Measurements from ENCODE around the gene ZDHHC14.
"Not testable (repeated sequence)": the region's sequence is repeated elsewhere in the genome, so short reads cannot be mapped to it uniquely, and the experiment has no call there.

ZDHHC14 gene

DNA sequence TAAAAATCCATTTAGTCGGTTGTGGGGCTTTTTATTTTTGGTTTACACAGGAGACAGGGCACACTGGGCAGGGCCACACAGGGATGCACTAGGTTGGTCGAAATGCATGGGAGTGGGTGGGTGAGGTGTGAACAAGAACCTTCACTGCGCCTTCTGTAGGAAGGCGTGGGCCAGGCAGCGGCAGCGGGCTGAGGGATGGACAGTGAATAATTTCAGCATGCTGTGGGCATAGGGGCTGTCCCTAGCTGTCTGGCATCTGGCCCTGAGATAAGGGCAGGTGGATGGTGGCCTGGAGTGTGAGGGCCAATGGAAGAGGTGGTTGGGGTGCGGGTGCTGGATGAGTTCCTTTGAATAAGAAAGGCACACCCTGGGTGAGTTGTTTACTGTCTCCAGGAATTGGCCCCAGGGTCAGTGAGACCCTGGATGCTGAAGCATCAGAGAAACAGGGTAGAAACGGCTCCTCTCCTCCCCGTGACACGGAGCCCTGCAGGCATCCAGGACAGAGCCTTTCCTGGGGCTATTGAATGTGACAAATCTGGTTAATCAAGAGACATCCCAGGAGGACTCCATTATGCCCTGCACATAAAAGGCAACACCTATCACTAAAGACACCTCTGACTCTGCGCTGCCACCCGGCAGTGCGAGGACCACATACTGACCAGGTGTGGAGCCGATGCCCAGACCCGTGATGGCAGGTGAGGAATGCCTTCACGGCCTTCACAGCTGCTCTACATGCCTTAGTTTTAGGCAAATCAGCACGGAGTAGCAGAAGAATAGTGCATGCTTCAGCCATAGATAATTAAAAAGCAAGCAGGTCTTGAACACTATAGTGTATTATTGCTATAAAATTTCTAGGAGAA, 319.0 kb downstream of the ZDHHC14 start:
- DNase-seq: no peak
- Histone ChIP-seq H3K4me3 (ENCODE audit: low read depth, low read length) (no peak overlapping the region), H3K27ac (no peak overlapping the region), H3K9me3 (ENCODE audit: severe bottlenecking) (no peaks in the 10 kb centered on the region), H3K27me3 (ENCODE audit: insufficient read depth, low read depth, severe bottlenecking) (no peaks in the 10 kb centered on the region), H3K36me3 (no peaks in the 10 kb centered on the region)
- TF ChIP-seq, protein P1, sequence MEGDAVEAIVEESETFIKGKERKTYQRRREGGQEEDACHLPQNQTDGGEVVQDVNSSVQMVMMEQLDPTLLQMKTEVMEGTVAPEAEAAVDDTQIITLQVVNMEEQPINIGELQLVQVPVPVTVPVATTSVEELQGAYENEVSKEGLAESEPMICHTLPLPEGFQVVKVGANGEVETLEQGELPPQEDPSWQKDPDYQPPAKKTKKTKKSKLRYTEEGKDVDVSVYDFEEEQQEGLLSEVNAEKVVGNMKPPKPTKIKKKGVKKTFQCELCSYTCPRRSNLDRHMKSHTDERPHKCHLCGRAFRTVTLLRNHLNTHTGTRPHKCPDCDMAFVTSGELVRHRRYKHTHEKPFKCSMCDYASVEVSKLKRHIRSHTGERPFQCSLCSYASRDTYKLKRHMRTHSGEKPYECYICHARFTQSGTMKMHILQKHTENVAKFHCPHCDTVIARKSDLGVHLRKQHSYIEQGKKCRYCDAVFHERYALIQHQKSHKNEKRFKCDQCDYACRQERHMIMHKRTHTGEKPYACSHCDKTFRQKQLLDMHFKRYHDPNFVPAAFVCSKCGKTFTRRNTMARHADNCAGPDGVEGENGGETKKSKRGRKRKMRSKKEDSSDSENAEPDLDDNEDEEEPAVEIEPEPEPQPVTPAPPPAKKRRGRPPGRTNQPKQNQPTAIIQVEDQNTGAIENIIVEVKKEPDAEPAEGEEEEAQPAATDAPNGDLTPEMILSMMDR (IDR thresholded peaks at IDR 0.05; ENCODE audit: low read depth, low read length): no peak

DNA sequence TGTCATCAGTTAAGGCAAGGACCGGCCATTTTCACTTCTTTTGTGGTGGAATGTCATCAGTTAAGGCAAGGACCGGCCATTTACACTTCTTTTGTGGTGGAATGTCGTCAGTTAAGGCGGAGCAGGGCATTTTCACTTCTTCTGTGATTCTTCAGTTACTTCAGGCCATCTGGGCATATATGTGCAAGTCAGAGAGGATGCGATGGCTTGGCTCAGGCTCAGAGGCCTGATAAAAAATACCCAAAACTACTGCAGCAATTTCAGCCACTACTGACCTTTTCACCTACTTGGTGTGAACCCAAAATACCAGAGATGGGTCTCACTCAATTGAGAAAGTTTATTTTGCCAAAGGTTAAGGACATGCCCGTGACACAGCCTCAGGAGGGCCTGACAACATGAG, 325.4 kb downstream of the ZDHHC14 start:
- H3K36me3 ChIP-seq; DNase-seq; H3K4me3 ChIP-seq (ENCODE audit: low read depth, low read length): not testable (repeated sequence)

DNA sequence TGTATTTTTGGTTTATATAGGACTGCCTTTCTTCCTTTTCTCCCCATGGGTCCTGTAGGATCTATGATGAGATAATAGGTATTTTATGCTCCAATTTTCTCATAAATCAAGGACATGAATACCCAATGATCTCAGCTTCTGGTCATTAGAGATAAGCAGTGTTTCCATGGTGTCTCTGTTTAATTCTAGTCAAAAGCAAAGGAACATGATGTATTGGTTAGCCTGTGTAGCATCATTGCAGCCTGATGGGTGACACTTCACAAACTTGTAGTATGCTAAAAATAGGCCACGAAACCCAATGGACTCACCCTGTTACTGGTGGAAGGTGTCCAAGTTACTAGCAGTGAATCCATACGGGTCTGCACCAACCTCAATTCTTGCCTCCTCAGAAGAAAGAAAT, 325.9 kb downstream of the ZDHHC14 start:
- TF ChIP-seq, protein P1 (IDR thresholded peaks at IDR 0.05; ENCODE audit: low read depth, low read length): no peak
- Histone ChIP-seq H3K27ac (no peak overlapping the region), H3K27me3 (ENCODE audit: insufficient read depth, low read depth, severe bottlenecking) (no peaks in the 10 kb centered on the region), H3K4me3 (ENCODE audit: low read depth, low read length) (no peak overlapping the region), H3K9me3 (ENCODE audit: severe bottlenecking) (no peaks in the 10 kb centered on the region), H3K36me3 (no peaks in the 10 kb centered on the region)
- no peak for DNase-seq

More for the DNA sequence above, 325.4 kb downstream of the ZDHHC14 start:
- H3K27ac ChIP-seq; H3K9me3 ChIP-seq (ENCODE audit: severe bottlenecking); H3K27me3 ChIP-seq (ENCODE audit: insufficient read depth, low read depth, severe bottlenecking): not testable (repeated sequence)

DNA sequence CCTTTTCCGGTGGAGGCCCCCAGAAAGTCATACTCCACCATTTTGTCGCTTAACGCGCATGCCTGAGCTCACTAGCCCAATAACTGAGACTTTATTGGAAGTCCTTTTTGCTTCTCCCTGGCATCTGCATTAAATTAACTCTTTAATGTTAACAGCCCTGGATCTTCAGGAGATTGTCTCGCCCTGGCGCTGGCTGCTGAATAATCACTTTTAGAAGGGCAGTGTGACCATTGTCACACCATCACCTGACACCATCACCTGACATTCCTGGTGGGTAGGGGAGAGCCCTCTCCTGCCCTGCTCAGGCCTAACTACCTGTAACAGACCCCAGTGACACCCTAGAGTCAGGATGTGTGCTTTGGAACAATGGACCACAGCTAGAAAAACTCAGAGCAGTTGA, 326.6 kb downstream of the ZDHHC14 start:
- no peaks in the 10 kb centered on the region for H3K36me3 ChIP-seq
- no peak overlapping the region for H3K4me3 ChIP-seq (ENCODE audit: low read depth, low read length)
- no peaks in the 10 kb centered on the region for H3K9me3 ChIP-seq (ENCODE audit: severe bottlenecking)
- no peak for DNase-seq
- no peak overlapping the region for H3K27ac ChIP-seq
- H3K27me3 ChIP-seq (ENCODE audit: insufficient read depth, low read depth, severe bottlenecking): no peaks in the 10 kb centered on the region
- TF ChIP-seq, protein P1 (IDR thresholded peaks at IDR 0.05; ENCODE audit: low read depth, low read length): no peak

DNA sequence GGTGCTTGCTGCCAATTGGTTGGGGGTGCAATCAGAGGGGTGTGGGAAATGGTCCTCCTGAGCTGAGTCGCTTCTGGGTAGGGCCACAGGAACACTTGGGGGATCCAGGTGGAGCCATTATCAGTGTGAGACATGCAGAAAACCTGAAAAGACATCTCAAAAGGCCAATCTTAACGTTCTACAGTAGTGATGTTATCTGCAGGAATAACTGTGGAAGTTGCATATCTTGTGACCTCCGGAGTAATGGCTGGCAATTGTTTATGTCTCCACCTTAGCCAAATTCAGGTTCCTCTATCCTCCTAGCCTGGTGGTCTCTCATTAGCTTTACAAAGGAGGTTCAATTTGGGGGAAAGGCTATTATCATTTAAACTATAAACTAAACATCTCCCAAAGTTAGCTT, 327.2 kb downstream of the ZDHHC14 start:
- Histone ChIP-seq H3K36me3 (no peaks in the 10 kb centered on the region), H3K27ac (no peak overlapping the region)
- TF ChIP-seq, protein P1 (IDR thresholded peaks at IDR 0.05; ENCODE audit: low read depth, low read length): no peak

DNA sequence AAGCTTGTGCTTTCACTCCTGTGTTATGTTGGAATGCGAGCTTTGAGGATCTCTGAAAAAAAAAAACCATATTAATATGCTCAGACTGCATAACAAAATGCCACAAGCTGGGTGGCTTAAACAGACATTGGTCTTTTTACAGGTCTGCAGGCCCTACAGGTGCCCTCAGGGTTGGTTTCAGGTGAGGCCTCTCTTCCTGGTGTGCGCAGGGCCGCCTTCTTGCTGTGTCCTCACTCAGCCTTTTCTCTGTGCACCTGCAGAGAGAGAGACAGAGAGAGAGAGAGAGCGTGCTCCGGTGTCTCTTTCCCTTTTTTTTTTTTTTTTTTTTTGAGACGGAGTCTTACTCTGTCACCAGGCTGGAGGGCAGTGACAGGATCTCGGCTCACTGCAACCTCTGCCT, 327.9 kb downstream of the ZDHHC14 start:
- TF ChIP-seq, protein P1 (IDR thresholded peaks at IDR 0.05; ENCODE audit: low read depth, low read length): no peak
- Histone ChIP-seq H3K36me3 (no peaks in the 10 kb centered on the region), H3K4me3 (ENCODE audit: low read depth, low read length) (no peak overlapping the region), H3K27ac (no peak overlapping the region), H3K27me3 (ENCODE audit: insufficient read depth, low read depth, severe bottlenecking) (no peaks in the 10 kb centered on the region), H3K9me3 (ENCODE audit: severe bottlenecking) (no peaks in the 10 kb centered on the region)
- DNase-seq: no peak

More for the DNA sequence above, 327.2 kb downstream of the ZDHHC14 start:
- Histone ChIP-seq H3K9me3 (ENCODE audit: severe bottlenecking) (no peaks in the 10 kb centered on the region), H3K27me3 (ENCODE audit: insufficient read depth, low read depth, severe bottlenecking) (no peaks in the 10 kb centered on the region), H3K4me3 (ENCODE audit: low read depth, low read length) (no peak overlapping the region)
- no peak for DNase-seq
